ENCODE results near the gene PYGB.

The PYGB gene

GRCh38 chr20:25271486-25272222 is 23.8 kb downstream of the PYGB start:
- FAIRE-seq = no peak

GRCh38 chr20:25272223-25273000 is 24.5 kb downstream of the PYGB start:
- FAIRE-seq = no peak

- FAIRE-seq = no peak
Measured at GRCh38 chr20:25273046-25273445, 25.2 kb downstream of the PYGB start.

GRCh38 chr20:25273541-25274358 is 25.9 kb downstream of the PYGB start:
- no peak for FAIRE-seq

GRCh38 chr20:25274481-25274880 is 26.6 kb downstream of the PYGB start:
- FAIRE-seq = no peak

- no peak for FAIRE-seq
Measured at GRCh38 chr20:25274891-25275812, 27.3 kb downstream of the PYGB start.

- FAIRE-seq = no peak
Measured at GRCh38 chr20:25275813-25276532, 28.1 kb downstream of the PYGB start.

GRCh38 chr20:25276533-25277050 is 28.7 kb downstream of the PYGB start:
- no peak for FAIRE-seq

GRCh38 chr20:25277051-25277801 is 29.3 kb downstream of the PYGB start:
- no peak for FAIRE-seq

- no peak for FAIRE-seq
Measured at GRCh38 chr20:25277941-25278521, 30.1 kb downstream of the PYGB start.

GRCh38 chr20:25278636-25279361 is 30.9 kb downstream of the PYGB start:
- FAIRE-seq = no peak

- FAIRE-seq = no peak
Measured at GRCh38 chr20:25279403-25279802, 31.5 kb downstream of the PYGB start.

- FAIRE-seq = no peak
Measured at GRCh38 chr20:25280051-25280573, 32.2 kb downstream of the PYGB start.

- FAIRE-seq = no peak
Measured at GRCh38 chr20:25280574-25281535, 33.0 kb downstream of the PYGB start.

- FAIRE-seq = no peak
Measured at GRCh38 chr20:25281541-25281991, 33.7 kb downstream of the PYGB start.

- no peak for FAIRE-seq
Measured at GRCh38 chr20:25282034-25282781, 34.3 kb downstream of the PYGB start.

GRCh38 chr20:25282796-25283195 is 34.9 kb downstream of the PYGB start:
- no peak for FAIRE-seq
